Cardiac fibroblast (primary cell): Measurements from ENCODE around the gene CAMK1.
A peak's percentile ranks its signal among the peaks of the same experiment; 100 is the strongest.

Source experiments
- DNase-seq, 2 donors: peaks; one replicate each; pipeline versions ENCODE4 v3.0.0 to v3.0.0-alpha.2; 2010; ENCODE audit warnings: low read depth in 2 of 2
- H3K4me3 ChIP-seq, 2 donors: replicated peaks in 1 of 2; 1 replicate in 1 of 2; 2 replicates in 1 of 2; pipeline ENCODE4 v1.5.1; 2011; ENCODE audit warnings: low read depth in 2 of 2, low read length in 2 of 2, mild to moderate bottlenecking in 2 of 2, moderate library complexity in 1 of 2
- CTCF ChIP-seq: IDR thresholded peaks from one replicate; pipeline ENCODE4 v1.5.1; 2011; ENCODE audit warnings: low read depth, mild to moderate bottlenecking, low read length, inconsistent platforms

The CAMK1 gene

DNA sequence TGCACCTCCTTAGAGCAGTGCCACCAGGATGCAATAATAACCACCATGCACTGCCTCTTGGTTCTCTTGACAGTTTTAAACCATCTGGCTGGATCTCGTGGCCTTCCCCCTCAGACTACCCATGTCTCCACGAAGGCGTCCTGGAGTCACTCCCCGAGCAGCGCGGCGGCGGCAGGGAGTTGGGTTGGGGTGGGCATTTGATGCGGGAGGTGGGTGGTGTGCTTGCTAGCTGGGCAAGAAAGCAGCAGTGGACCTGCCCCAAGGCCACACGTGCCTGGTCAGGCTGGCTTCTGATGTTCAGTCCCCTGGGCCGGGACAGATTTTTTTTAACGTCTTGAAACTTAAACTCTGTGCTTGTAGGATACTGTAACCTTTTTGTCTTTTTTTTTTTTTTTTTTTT, 36.4 kb upstream of the CAMK1 start:
- no peak for DNase-seq
- no peak overlapping the region for H3K4me3 ChIP-seq
- TF ChIP-seq CTCF: no peak

- TF ChIP-seq CTCF: no peak
- no peak for DNase-seq
- H3K4me3 ChIP-seq: no peak overlapping the region
Measured at GRCh38 chr3:9804996-9805395, 35.2 kb upstream of the CAMK1 start.

- H3K4me3 ChIP-seq: no peak overlapping the region
- no peak for DNase-seq
- no peak for TF ChIP-seq CTCF
Measured at GRCh38 chr3:9803494-9803893, 33.7 kb upstream of the CAMK1 start.

- H3K4me3 ChIP-seq: no peak overlapping the region
- DNase-seq: no peak
- TF ChIP-seq CTCF: peak; percentile 25
Measured at GRCh38 chr3:9800529-9800928, 30.8 kb upstream of the CAMK1 start.

DNA sequence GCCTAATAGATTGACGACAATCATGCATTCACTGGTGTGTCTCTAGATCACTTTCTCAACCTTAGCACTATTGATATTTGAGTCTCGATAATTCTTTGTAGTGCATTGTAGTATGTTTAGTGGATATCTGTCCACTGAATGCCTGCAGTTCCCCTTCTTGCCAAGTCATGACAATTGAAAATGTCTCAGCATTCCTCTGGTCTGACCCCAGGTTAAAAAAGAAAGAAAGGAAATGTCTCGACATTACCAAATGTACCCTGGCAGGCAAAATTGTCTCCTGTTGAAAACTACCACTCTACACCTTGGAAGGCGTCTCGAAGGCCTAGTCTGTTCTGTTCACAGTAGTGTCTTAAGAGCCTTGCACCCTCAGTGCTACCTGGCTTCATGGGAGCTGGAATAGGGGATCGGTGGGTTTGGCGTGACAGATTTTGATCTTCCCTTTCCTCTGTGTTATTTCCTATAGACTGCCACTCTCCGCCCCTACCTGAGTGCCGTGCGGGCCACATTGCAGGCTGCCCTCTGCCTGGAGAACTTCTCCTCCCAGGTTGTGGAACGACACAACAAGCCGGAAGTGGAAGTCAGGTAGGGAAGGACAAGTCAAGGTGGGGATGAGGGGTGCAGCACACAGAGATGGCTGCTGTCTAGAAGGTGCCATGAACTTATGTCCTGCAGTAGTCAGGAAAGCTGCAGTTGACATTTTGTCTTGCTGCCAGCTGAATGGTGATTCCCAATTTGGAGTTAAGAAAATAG, 27.6 kb upstream of the CAMK1 start:
- TF ChIP-seq CTCF: no peak
- H3K4me3 ChIP-seq: no peak overlapping the region
- peak in 1 of 2 donors; percentile 26 for DNase-seq

GRCh38 chr3:9795207-9795606, 25.5 kb upstream of the CAMK1 start:
- no peak for DNase-seq
- no peak for TF ChIP-seq CTCF
- H3K4me3 ChIP-seq: no peak overlapping the region

GRCh38 chr3:9794400-9794799, 24.7 kb upstream of the CAMK1 start:
- peak overlapping the region in 1 of 2 donors; percentile 75 for H3K4me3 ChIP-seq
- no peak for TF ChIP-seq CTCF
- DNase-seq: no peak
